ENCODE data around the gene NTM. TPM values are rescaled to one million over a fixed set of nuclear protein-coding genes. Genes with fewer than 3 reads are reported as not detected.

The NTM gene
- total and polyA plus RNA-seq, 8 donors: 0.04 to 4.4 (median 0.50) TPM

GRCh38 chr11:132200353-132200936 is 830.0 kb downstream of the NTM start:
- H3K27ac ChIP-seq: no peak overlapping the region
- no peaks in the 10 kb centered on the region for H3K9me3 ChIP-seq
- DNase-seq (no peak), FAIRE-seq (no peak), ATAC-seq (no peak)
- intact Hi-C loops (cut with DNase I): no loop called here
- no peaks in the 10 kb centered on the region for H3K27me3 ChIP-seq
- no peak overlapping the region for H3K4me3 ChIP-seq
- H3K36me3 ChIP-seq: no peaks in the 10 kb centered on the region
- TF ChIP-seq CTCF (IDR thresholded peaks at IDR 0.05): no peak
- H3K4me1 ChIP-seq: no peaks in the 10 kb centered on the region
- 48 to 55% methylated on average over 6 of the region's 6 CpGs for WGBS, 2 donors

GRCh38 chr11:132202621-132203020 is 832.2 kb downstream of the NTM start:
- no peak for TF ChIP-seq CTCF (IDR thresholded peaks at IDR 0.05)
- 54 to 66% methylated on average over 3 of the region's 3 CpGs for WGBS, 2 donors
- ATAC-seq (no peak), DNase-seq (no peak), FAIRE-seq (no peak)
- no peak overlapping the region for H3K4me3 ChIP-seq
- no peaks in the 10 kb centered on the region for H3K4me1 ChIP-seq
- no peak overlapping the region for H3K27ac ChIP-seq
- H3K27me3 ChIP-seq: no peaks in the 10 kb centered on the region
- H3K9me3 ChIP-seq: no peaks in the 10 kb centered on the region
- intact Hi-C loops (cut with DNase I): no loop called here
- H3K36me3 ChIP-seq: no peaks in the 10 kb centered on the region

- Histone ChIP-seq H3K4me1 (no peaks in the 10 kb centered on the region), H3K27ac (no peak overlapping the region), H3K9me3 (no peaks in the 10 kb centered on the region), H3K27me3 (no peaks in the 10 kb centered on the region), H3K36me3 (no peaks in the 10 kb centered on the region), H3K4me3 (no peak overlapping the region)
- no peak for FAIRE-seq
- intact Hi-C loops (cut with DNase I): no loop called here
- TF ChIP-seq CTCF (IDR thresholded peaks at IDR 0.05): no peak
- no peak for DNase-seq
- 71 to 82% methylated on average over 4 of the region's 4 CpGs for WGBS, 2 donors
- ATAC-seq: no peak
These were observed 834.6 kb downstream of the NTM start for GRCh38 chr11:132205006-132205405.

GRCh38 chr11:132205496-132205895 is 835.1 kb downstream of the NTM start:
- H3K9me3 ChIP-seq: no peaks in the 10 kb centered on the region
- DNase-seq: no peak
- no peak for TF ChIP-seq CTCF (IDR thresholded peaks at IDR 0.05)

GRCh38 chr11:132206993-132207392 is 836.6 kb downstream of the NTM start:
- Histone ChIP-seq H3K27ac (no peak overlapping the region), H3K4me1 (no peaks in the 10 kb centered on the region), H3K27me3 (no peaks in the 10 kb centered on the region), H3K4me3 (no peak overlapping the region), H3K9me3 (no peaks in the 10 kb centered on the region), H3K36me3 (no peaks in the 10 kb centered on the region)
- FAIRE-seq (no peak), DNase-seq (no peak), ATAC-seq (no peak)
- 75 to 85% methylated on average over 5 of the region's 5 CpGs for WGBS, 2 donors
- no peak for TF ChIP-seq CTCF (IDR thresholded peaks at IDR 0.05)
- intact Hi-C loops (cut with DNase I): no loop called here

More at GRCh38 chr11:132205496-132205895, 835.1 kb downstream of the NTM start:
- Histone ChIP-seq H3K4me3 (no peak overlapping the region), H3K36me3 (no peaks in the 10 kb centered on the region), H3K27ac (no peak overlapping the region), H3K4me1 (no peaks in the 10 kb centered on the region), H3K27me3 (no peaks in the 10 kb centered on the region)
- FAIRE-seq: no peak
- intact Hi-C loops (cut with DNase I): no loop called here
- whole genome bisulfite sequencing, 2 donors: 54 to 74% methylated on average over 3 of the region's 3 CpGs
- no peak for ATAC-seq
